Fibroblast of villous mesenchyme (primary cell): ENCODE measurements around the gene AP2A2. TPM values are rescaled to one million over a fixed set of nuclear protein-coding genes. Genes with fewer than 3 reads are reported as not detected.

ENCODE experiments used
- DNase-seq: peaks from one replicate; pipeline ENCODE4 v3.0.0-alpha.2; 2010; ENCODE audit warnings: low read depth
- H3K4me3 ChIP-seq: 2 replicates; pipeline ENCODE4 v1.5.1; 2011; ENCODE audit warnings: low read depth, mild to moderate bottlenecking, low read length
- CTCF ChIP-seq: IDR thresholded peaks from 2 replicates; pipeline ENCODE4 v1.5.1; 2012; ENCODE audit warnings: low read depth, mild to moderate bottlenecking, low read length; ENCODE audit not compliant: insufficient read depth
- total RNA-seq: library from RNA; depleted of rRNA; stranded (reverse); fragments of >200 nt; gene quantifications from 2 replicates; pipeline ENCODE4 v1.2.3, GENCODE V29; 2012

The AP2A2 gene
- total RNA-seq, 1 donor, result 53.5 TPM

GRCh38 chr11:1051356-1052132, 125.9 kb downstream of the AP2A2 start:
- TF ChIP-seq CTCF, result no peak
- no peak for DNase-seq
- H3K4me3 ChIP-seq, result no peak overlapping the region

GRCh38 chr11:1052133-1053011, 126.7 kb downstream of the AP2A2 start:
- no peak overlapping the region for H3K4me3 ChIP-seq
- DNase-seq, result no peak
- TF ChIP-seq CTCF, result no peak

GRCh38 chr11:1053121-1053901, 127.6 kb downstream of the AP2A2 start:
- no peak overlapping the region for H3K4me3 ChIP-seq
- no peak for DNase-seq
- TF ChIP-seq CTCF, result no peak

GRCh38 chr11:1054143-1055108, 128.8 kb downstream of the AP2A2 start:
- no peak for TF ChIP-seq CTCF
- no peak overlapping the region for H3K4me3 ChIP-seq
- peak; percentile 22 for DNase-seq

- no peak for TF ChIP-seq CTCF
- no peak for DNase-seq
- H3K4me3 ChIP-seq, result no peak overlapping the region
Observed at GRCh38 chr11:1055109-1055703, 129.5 kb downstream of the AP2A2 start.
